Sigmoid colon (tissue), 7 donors: Measurements from ENCODE around the gene MSH3. TPM values are rescaled to one million over a fixed set of nuclear protein-coding genes. Genes with fewer than 3 reads are reported as not detected.

Source experiments
- DNase-seq: peaks from one replicate; pipeline ENCODE4 v3.0.0-alpha.2; 2019
- H3K27ac ChIP-seq, 4 donors: fragments of 200-600 bp; sonication (generic); one replicate each; pipeline ENCODE4 v1.5.1; 2016 to 2019; ENCODE audit warnings: mild to moderate bottlenecking in 1 of 4
- H3K27me3 ChIP-seq, 3 donors: fragments of 200-600 bp; sonication (generic); one replicate each; pipeline ENCODE4 v1.5.1; 2019; ENCODE audit warnings: mild to moderate bottlenecking in 1 of 3
- H3K36me3 ChIP-seq, 4 donors: fragments of 200-600 bp; sonication (generic); one replicate each; pipeline ENCODE4 v1.5.1; 2016 to 2019
- H3K4me1 ChIP-seq, 4 donors: fragments of 200-600 bp; sonication (generic); one replicate each; pipeline ENCODE4 v1.5.1; 2017 to 2019
- H3K4me3 ChIP-seq, 4 donors: fragments of 200-600 bp; sonication (generic); one replicate each; pipeline ENCODE4 v1.5.1; 2017 to 2019; ENCODE audit warnings: mild to moderate bottlenecking in 2 of 4, moderate library complexity in 1 of 4
- H3K9me3 ChIP-seq, 4 donors: fragments of 200-600 bp in 3 of 4; sonication (generic) in 3 of 4; one replicate each; pipeline versions ENCODE4 v1.5.1 to v1.6.1; 2013 to 2019
- CTCF ChIP-seq, 4 experiments: fragments of 450-650 bp in 3 of 4; fragments of 200-600 bp in 1 of 4; IDR thresholded peaks; one replicate each; pipeline ENCODE4 v1.5.1; 2016 to 2019; ENCODE audit warnings: antibody characterized with exemption in 4 of 4, mild to moderate bottlenecking in 3 of 4, moderate library complexity in 2 of 4
- EP300 ChIP-seq, 4 donors: sonication (generic); formaldehyde crosslinking; IDR thresholded peaks; one replicate each; pipeline ENCODE4 v1.6.1; 2017; ENCODE audit warnings: antibody characterized with exemption in 4 of 4
- POLR2A ChIP-seq, 2 donors: fragments of 450-650 bp; IDR thresholded peaks; one replicate each; pipeline ENCODE4 v1.6.1; 2016; ENCODE audit warnings: antibody characterized with exemption in 2 of 2, mild to moderate bottlenecking in 2 of 2, moderate library complexity in 2 of 2
- POLR2AphosphoS5 ChIP-seq, 4 donors: sonication (generic); formaldehyde crosslinking; IDR thresholded peaks; one replicate each; pipeline ENCODE4 v1.6.1; 2017; ENCODE audit warnings: antibody characterized with exemption in 4 of 4
- WGBS, 2 donors: extraction: QIAGEN DNeasy Blood & Tissue Kit; methylation state at CpG; one replicate each; pipeline ENCODE4 v1.1.7; 2013; 5-methylcytosine and 5-hydroxymethylcytosine counted together
- intact Hi-C: fragments of 100-400 bp; cut with DNase I; formaldehyde crosslinking; loops from one replicate; pipeline ENCODE4 v1.15.1; 2023
- polyA plus RNA-seq, 3 donors: library from polyadenylated mRNA; stranded (reverse); fragments of 200-250 nt; gene quantifications; one replicate each; pipeline ENCODE4 v1.2.3, GENCODE V29; 2013
- total RNA-seq, 4 donors: library from RNA; depleted of rRNA; stranded (reverse); fragments of >200 nt; gene quantifications; one replicate each; pipeline ENCODE4 v1.1.0, GENCODE V29; 2016
- donor health status: healthy with polysubstance abuse.
- donor health status: Bipolar disorder and iron deficiency.
- donor health status: healthy.

Gene MSH3
- total and polyA plus RNA-seq, 7 donors, result 3.6 to 15.3 (median 11.8) TPM

GRCh38 chr5:80703291-80703690 lies 48.8 kb downstream of the MSH3 start:
- Histone ChIP-seq H3K27me3 (no peaks in the 10 kb centered on the region), H3K9me3 (no peaks in the 10 kb centered on the region), H3K27ac (no peak overlapping the region), H3K4me3 (no peak overlapping the region), H3K4me1 (no peaks in the 10 kb centered on the region), H3K36me3 (peaks cover 0 to 6% (median 0%) of the 10 kb centered on the region in 4 donors)
- DNase-seq, result no peak
- TF ChIP-seq CTCF (IDR thresholded peaks at IDR 0.05), result no peak
- no peak for TF ChIP-seq POLR2A (IDR thresholded peaks at IDR 0.05)
- TF ChIP-seq EP300 (IDR thresholded peaks at IDR 0.05), result no peak
- no peak for TF ChIP-seq POLR2AphosphoS5 (IDR thresholded peaks at IDR 0.05)
- intact Hi-C loops, result no loop called here

- 61 to 82% methylated on average over 5 of the region's 5 CpGs for WGBS, 2 donors
These were observed 49.3 kb downstream of the MSH3 start for GRCh38 chr5:80703747-80704146.

GRCh38 chr5:80704221-80704620 lies 49.8 kb downstream of the MSH3 start:
- H3K9me3 ChIP-seq, result no peaks in the 10 kb centered on the region
- TF ChIP-seq CTCF (IDR thresholded peaks at IDR 0.05) (no peak), POLR2AphosphoS5 (IDR thresholded peaks at IDR 0.05) (no peak), POLR2A (IDR thresholded peaks at IDR 0.05) (no peak), EP300 (IDR thresholded peaks at IDR 0.05) (no peak)

More at GRCh38 chr5:80703747-80704146, 49.3 kb downstream of the MSH3 start:
- Histone ChIP-seq H3K4me1 (no peaks in the 10 kb centered on the region), H3K27me3 (no peaks in the 10 kb centered on the region), H3K4me3 (no peak overlapping the region), H3K9me3 (no peaks in the 10 kb centered on the region), H3K36me3 (peaks cover 0 to 7% (median 0%) of the 10 kb centered on the region in 4 donors), H3K27ac (no peak overlapping the region)
- TF ChIP-seq CTCF (IDR thresholded peaks at IDR 0.05), result no peak
- no peak for TF ChIP-seq POLR2AphosphoS5 (IDR thresholded peaks at IDR 0.05)
- TF ChIP-seq POLR2A (IDR thresholded peaks at IDR 0.05), result no peak
- no peak for TF ChIP-seq EP300 (IDR thresholded peaks at IDR 0.05)
- DNase-seq, result no peak
- intact Hi-C loops, result no loop called here

DNA sequence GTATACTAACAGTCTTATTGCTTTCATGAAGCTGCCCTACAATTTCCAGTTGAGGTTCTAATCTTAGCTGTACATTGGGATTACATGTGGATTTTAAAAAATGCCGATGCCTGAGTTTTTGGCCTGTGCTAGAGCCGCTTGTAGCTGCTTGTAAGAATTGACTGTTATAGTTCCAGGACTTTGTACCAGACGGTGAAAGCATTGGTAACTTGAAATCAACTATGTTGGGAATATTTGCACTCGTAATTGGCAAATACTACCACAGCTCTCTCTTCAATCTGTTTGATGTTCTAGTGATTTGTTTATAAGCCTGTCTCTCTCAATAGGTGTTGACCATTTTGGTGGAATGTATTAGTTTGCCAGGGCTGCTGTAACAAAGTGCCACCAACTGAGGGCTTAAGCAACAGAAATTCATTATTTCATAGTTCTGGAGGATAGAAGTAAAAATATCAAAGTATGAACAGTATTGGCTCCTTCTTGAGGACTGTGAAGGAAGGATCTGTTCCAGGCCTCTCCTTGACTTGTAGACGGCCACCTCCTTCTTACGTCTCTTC lies 50.8 kb downstream of the MSH3 start:
- no peak for TF ChIP-seq POLR2A (IDR thresholded peaks at IDR 0.05)
- no peak for TF ChIP-seq EP300 (IDR thresholded peaks at IDR 0.05)
- no peak for TF ChIP-seq POLR2AphosphoS5 (IDR thresholded peaks at IDR 0.05)
- TF ChIP-seq CTCF (IDR thresholded peaks at IDR 0.05), result no peak
- intact Hi-C loops, result no loop called here
- Histone ChIP-seq H3K36me3 (peaks cover 0 to 19% (median 0%) of the 10 kb centered on the region in 4 donors), H3K4me3 (no peak overlapping the region), H3K27ac (no peak overlapping the region), H3K9me3 (no peaks in the 10 kb centered on the region), H3K27me3 (no peaks in the 10 kb centered on the region), H3K4me1 (no peaks in the 10 kb centered on the region)
- WGBS, 2 donors, result 86 to 96% methylated on average over 6 of the region's 6 CpGs
- no peak for DNase-seq

More at GRCh38 chr5:80704221-80704620, 49.8 kb downstream of the MSH3 start:
- Histone ChIP-seq H3K4me3 (no peak overlapping the region), H3K27me3 (no peaks in the 10 kb centered on the region), H3K36me3 (peaks cover 0 to 12% (median 0%) of the 10 kb centered on the region in 4 donors), H3K4me1 (no peaks in the 10 kb centered on the region), H3K27ac (no peak overlapping the region)
- intact Hi-C loops, result no loop called here
- WGBS, 2 donors, result 91 to 92% methylated on average over 1 of the region's 1 CpG
- no peak for DNase-seq

DNA sequence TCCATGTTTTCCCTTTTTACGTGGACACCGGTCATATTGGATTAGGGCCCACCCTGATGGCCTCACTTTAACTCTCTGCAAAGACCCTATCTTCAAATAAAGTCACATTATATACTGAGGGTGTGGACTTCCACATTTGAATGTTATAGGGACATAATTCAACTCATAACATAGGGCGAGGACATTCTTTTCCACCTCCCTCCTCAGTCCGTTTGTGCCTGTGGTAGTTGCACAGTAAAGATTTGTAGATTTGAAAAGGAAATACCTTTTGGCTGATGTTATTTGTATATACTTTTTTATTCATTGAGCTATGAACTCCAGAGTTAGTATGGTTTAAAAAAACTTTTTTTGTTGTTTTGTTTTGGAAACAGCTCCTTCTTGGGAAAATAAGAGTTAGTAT lies 51.3 kb downstream of the MSH3 start:
- H3K27ac ChIP-seq, result no peak overlapping the region
- DNase-seq, result no peak
- H3K9me3 ChIP-seq, result no peaks in the 10 kb centered on the region
- 67 to 88% methylated on average over 4 of the region's 4 CpGs for WGBS, 2 donors
- H3K4me3 ChIP-seq, result no peak overlapping the region
- H3K4me1 ChIP-seq, result no peaks in the 10 kb centered on the region
- intact Hi-C loops, result no loop called here
- H3K27me3 ChIP-seq, result no peaks in the 10 kb centered on the region
- H3K36me3 ChIP-seq, result peaks cover 0 to 20% (median 0%) of the 10 kb centered on the region in 4 donors
- TF ChIP-seq EP300 (IDR thresholded peaks at IDR 0.05) (no peak), POLR2AphosphoS5 (IDR thresholded peaks at IDR 0.05) (no peak), CTCF (IDR thresholded peaks at IDR 0.05) (no peak), POLR2A (IDR thresholded peaks at IDR 0.05) (no peak)
